ENCODE results near the gene FLRT2. TPM values are rescaled to one million over a fixed set of nuclear protein-coding genes. Genes with fewer than 3 reads are reported as not detected.

FLRT2 gene
- polyA plus RNA-seq, 1 donor (not counting 4 experiments of a cell fraction or from before 2014, with no cell fraction given): 69.2 TPM

DNA sequence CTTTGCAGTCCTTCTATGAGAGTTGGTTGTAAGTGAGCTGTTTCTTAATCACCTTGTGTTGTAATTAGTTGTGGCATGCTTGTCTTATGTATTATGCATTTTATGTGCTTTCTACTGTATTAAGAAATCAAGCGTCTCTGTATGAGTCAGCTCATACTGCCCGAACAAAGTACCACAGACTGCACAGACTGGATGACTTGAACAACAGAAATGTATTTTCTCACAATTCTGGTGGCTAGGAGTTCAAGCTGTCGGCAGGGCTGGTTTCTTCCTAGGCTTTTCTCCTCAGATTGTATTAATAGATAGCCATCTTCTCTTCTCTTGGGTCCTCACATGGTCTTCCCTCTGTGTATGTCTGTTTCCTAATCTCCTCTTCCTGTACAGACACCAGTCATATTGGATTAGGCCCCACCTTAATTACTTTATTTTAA, 77.7 kb downstream of the FLRT2 start:
- Histone ChIP-seq H3K27ac (ENCODE audit: control insufficient read depth, insufficient read depth, low read length) (peak overlapping the region; percentile 67), H3K4me1 (ENCODE audit: control insufficient read depth, extremely low read depth, insufficient read depth, low read length) (peaks cover 12% of the 10 kb centered on the region), H3K9ac (ENCODE audit: control insufficient read depth, extremely low read depth, insufficient read depth, low read length) (peak overlapping the region; percentile 45), H3K36me3 (ENCODE audit: control insufficient read depth in 2 of 2, extremely low read depth in 1 of 2, insufficient read depth in 2 of 2, low read length in 2 of 2) (peaks cover 0 to 1% of the 10 kb centered on the region in 2 experiments), H3K4me2 (ENCODE audit: control insufficient read depth, extremely low read depth, insufficient read depth, low read depth, low read length) (peak overlapping the region; percentile 54), H3K79me2 (ENCODE audit: control insufficient read depth, insufficient read depth, low read length) (peaks cover 6% of the 10 kb centered on the region), H3K27me3 (ENCODE audit: control insufficient read depth, extremely low read depth, insufficient read depth, low read length) (no peaks in the 10 kb centered on the region), H4K20me1 (ENCODE audit: control insufficient read depth, extremely low read depth, insufficient read depth, low read length) (no peaks in the 10 kb centered on the region), H3K9me1 (ENCODE audit: control insufficient read depth, extremely low read depth, insufficient read depth, low read length) (no peaks in the 10 kb centered on the region), H2AFZ (ENCODE audit: control insufficient read depth, low read length) (peak overlapping the region; percentile 45), H3K9me3 (ENCODE audit: control insufficient read depth, low read depth, low read length) (no peaks in the 10 kb centered on the region), H3K4me3 (ENCODE audit: control insufficient read depth in 2 of 3, extremely low read depth in 1 of 3, insufficient read depth in 2 of 3, low read depth in 1 of 3, low read length in 3 of 3) (no peak overlapping the region)
- dilution Hi-C loops (cut with MboI; ENCODE audit: extremely low pct_ligation_motif_present, low sequenced_read_pairs): no loop called here
- DNase-seq (ENCODE audit: low read depth, low spot score): peak; percentile 76
- TF ChIP-seq EZH2 (IDR thresholded peaks at IDR 0.05; ENCODE audit: low read length): no peak
- TF ChIP-seq, protein P1, sequence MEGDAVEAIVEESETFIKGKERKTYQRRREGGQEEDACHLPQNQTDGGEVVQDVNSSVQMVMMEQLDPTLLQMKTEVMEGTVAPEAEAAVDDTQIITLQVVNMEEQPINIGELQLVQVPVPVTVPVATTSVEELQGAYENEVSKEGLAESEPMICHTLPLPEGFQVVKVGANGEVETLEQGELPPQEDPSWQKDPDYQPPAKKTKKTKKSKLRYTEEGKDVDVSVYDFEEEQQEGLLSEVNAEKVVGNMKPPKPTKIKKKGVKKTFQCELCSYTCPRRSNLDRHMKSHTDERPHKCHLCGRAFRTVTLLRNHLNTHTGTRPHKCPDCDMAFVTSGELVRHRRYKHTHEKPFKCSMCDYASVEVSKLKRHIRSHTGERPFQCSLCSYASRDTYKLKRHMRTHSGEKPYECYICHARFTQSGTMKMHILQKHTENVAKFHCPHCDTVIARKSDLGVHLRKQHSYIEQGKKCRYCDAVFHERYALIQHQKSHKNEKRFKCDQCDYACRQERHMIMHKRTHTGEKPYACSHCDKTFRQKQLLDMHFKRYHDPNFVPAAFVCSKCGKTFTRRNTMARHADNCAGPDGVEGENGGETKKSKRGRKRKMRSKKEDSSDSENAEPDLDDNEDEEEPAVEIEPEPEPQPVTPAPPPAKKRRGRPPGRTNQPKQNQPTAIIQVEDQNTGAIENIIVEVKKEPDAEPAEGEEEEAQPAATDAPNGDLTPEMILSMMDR (optimal IDR thresholded peaks at IDR 0.05 in 1 of 3, IDR thresholded peaks at IDR 0.05 in 1 of 3, conservative IDR thresholded peaks at IDR 0.05 in 1 of 3; ENCODE audit: extremely low read depth in 1 of 3, insufficient read depth in 2 of 3, low read length in 3 of 3): no peak
- peak; percentile 81 for FAIRE-seq

DNA sequence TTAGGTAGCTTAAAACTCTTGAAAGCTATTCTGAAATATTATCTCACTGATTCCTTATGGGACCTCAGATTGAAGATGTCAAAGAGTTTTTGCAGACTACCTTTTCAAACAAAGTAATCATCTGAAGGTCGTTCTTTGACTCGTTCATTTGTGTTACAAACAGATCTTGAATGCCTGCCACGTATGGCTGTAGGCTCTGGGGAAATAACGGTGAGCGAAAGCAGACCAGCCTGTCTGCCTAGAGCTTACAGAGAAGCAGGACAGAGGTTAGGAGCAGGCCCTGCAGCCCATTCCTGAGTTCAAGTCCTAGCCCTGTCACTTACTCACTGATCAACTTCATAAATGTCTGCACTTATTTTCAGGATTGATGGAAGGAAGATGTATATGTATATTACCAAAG, 83.6 kb downstream of the FLRT2 start:
- no peak for DNase-seq (ENCODE audit: low read depth, low spot score)
- Histone ChIP-seq H4K20me1 (ENCODE audit: control insufficient read depth, extremely low read depth, insufficient read depth, low read length) (no peaks in the 10 kb centered on the region), H3K27ac (ENCODE audit: control insufficient read depth, insufficient read depth, low read length) (no peak overlapping the region)

More for the DNA sequence above, 83.6 kb downstream of the FLRT2 start:
- H3K9me1 ChIP-seq (ENCODE audit: control insufficient read depth, extremely low read depth, insufficient read depth, low read length): no peaks in the 10 kb centered on the region
- H3K9ac ChIP-seq (ENCODE audit: control insufficient read depth, extremely low read depth, insufficient read depth, low read length): no peak overlapping the region
- no peaks in the 10 kb centered on the region for H3K9me3 ChIP-seq (ENCODE audit: control insufficient read depth, low read depth, low read length)
- FAIRE-seq: no peak
- no peaks in the 10 kb centered on the region for H3K27me3 ChIP-seq (ENCODE audit: control insufficient read depth, extremely low read depth, insufficient read depth, low read length)
- peaks cover 10% of the 10 kb centered on the region for H3K79me2 ChIP-seq (ENCODE audit: control insufficient read depth, insufficient read depth, low read length)
- dilution Hi-C loops (cut with MboI; ENCODE audit: extremely low pct_ligation_motif_present, low sequenced_read_pairs): no loop called here
- TF ChIP-seq, protein P1 (optimal IDR thresholded peaks at IDR 0.05 in 1 of 3, IDR thresholded peaks at IDR 0.05 in 1 of 3, conservative IDR thresholded peaks at IDR 0.05 in 1 of 3; ENCODE audit: extremely low read depth in 1 of 3, insufficient read depth in 2 of 3, low read length in 3 of 3): no peak
- TF ChIP-seq EZH2 (IDR thresholded peaks at IDR 0.05; ENCODE audit: low read length): no peak
- no peak overlapping the region for H3K4me3 ChIP-seq (ENCODE audit: control insufficient read depth in 2 of 3, extremely low read depth in 1 of 3, insufficient read depth in 2 of 3, low read depth in 1 of 3, low read length in 3 of 3)
- H3K4me1 ChIP-seq (ENCODE audit: control insufficient read depth, extremely low read depth, insufficient read depth, low read length): peaks cover 11% of the 10 kb centered on the region
- peaks cover 0 to 5% of the 10 kb centered on the region in 2 experiments for H3K36me3 ChIP-seq (ENCODE audit: control insufficient read depth in 2 of 2, extremely low read depth in 1 of 2, insufficient read depth in 2 of 2, low read length in 2 of 2)
- H3K4me2 ChIP-seq (ENCODE audit: control insufficient read depth, extremely low read depth, insufficient read depth, low read depth, low read length): no peak overlapping the region
- H2AFZ ChIP-seq (ENCODE audit: control insufficient read depth, low read length): no peak overlapping the region
